Fibroblast of gingiva (primary cell): ENCODE measurements around the gene HPCAL4.

ENCODE experiments used
- DNase-seq: peaks from one replicate; pipeline ENCODE4 v3.0.0-alpha.2; 2011; ENCODE audit warnings: low read depth

The HPCAL4 gene

DNA sequence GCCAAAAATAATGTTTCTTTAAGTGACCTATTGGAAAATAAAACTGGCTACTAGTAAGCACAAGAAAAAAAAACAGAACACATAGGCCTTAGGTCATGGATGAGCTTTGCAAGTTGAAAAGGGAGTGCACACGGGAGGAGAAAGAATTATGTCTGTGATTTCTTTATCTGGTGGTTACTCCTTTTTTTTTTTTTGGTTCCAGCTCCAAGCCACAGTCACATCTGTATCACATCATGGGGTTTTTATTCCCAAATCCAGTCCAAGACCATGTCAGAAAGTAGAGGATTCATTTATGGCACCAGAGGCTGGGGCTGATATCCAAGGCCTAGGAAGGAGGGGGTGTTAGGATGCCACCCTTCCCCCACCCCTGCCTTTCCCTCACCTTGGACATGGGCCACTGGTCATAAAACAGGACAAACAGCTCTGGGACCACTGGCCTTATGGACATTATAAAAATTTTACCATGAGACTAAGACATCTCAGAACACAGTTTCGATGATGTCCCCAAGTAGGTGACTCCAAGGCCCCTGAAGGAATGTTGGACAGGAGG is 41.5 kb downstream of the HPCAL4 start:
- no peak for DNase-seq

DNA sequence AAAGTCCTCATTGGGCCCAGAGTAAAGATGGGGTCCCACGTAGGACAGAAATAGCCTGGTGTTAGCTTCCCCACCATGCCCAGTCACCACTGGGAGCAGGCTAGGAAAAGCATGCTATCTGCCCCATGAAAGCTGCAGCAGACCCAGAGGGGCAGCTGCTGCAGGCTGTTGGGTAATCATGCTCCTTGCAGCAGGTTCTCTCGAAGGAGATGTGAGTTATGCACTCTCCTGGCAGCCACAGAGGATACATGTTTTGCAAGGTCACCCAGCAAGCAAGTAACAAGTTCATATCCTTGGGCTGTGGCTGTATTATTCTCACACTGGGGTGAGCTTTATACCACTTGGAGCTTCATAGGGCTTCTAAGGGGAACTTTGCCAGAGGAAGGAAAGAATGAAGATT is 42.7 kb downstream of the HPCAL4 start:
- no peak for DNase-seq

DNA sequence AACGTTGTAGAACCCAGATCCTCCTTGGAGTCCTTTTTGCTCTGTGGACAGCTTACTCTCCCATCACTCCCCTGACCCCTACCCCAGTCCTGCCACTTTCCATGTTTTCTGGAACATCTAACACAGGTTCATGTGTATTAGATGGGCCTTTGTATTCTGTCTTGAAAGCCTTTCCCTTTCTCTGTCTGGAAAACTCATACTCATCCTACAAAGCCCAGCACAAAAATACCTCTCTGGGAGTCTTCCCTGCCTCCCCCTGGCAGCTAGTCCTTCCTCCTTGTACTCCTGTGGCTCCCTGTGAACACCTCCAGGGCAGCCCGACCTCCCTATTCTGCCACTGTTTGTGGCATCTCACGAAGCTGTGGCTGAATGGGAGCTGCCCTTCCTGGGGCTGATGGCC is 44.0 kb downstream of the HPCAL4 start:
- no peak for DNase-seq

DNA sequence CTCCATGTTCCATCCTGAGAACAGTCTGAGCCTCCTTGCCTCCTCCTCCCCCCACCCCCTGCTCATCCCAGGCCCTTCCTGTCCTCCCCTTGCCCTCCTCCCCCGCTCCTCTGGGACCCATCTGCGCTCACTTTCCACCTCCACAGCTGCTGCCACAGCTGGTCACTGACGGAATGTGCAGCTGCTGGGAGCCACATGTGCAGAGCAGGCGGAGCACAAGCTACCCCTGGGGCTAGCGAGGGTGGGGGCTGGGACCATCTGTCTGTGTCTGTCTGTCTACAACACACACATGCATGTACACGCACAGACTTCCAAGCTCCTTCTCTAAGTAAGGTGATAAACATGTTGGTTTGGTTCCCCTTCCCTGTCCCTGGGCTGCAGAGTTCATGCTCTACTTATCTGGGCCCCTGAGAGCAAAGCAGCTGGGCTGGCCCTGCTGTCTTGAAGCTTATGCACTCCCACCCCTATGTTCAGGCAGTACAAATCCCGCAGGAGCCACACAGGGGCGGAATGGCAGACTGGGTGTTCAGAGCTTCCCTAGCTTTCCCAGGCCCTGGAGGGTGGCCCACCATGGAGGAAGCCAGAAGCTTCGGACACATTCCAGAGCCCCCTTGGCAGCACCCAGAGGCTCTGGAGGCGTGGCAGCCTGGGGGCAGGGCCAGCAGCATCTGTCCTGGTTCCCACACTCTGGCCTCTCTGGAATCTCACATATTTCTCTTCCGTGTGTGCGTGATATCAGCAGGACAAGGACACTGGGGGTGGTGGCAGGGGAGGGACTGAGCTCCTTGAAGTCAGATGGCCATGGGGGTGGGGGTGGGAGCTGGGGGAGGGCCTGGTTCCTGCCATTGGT is 44.8 kb downstream of the HPCAL4 start:
- peak; percentile 74 for DNase-seq

DNA sequence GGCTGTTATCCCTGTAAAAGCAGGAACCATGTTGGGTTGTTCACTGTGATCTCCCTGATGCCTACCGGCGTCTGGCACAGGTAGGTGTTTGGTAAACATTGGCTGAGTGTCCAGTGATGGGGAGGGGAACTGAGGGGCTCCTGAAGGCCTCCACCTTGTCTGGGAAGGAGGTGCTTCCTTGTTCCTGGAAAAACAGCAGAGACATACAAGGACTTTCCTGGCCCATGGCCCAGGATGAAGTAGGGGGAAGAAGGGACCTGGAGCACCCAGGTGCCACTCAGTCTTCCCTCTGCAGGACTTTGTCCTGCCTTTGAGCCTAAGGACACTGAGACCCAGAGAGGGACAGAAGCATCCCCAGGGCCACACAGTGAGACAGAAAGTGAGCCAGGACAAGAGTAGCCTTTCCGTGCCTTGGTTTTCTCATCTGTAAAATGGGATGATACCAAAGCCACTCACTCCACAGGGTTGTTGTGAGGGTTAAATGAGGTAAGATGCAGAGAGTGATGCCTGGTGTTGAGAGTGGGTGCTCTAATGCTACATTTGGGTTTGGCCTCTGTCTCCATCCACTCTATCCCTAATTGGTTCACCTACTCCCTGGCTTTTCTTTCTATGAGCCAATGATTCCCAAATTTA is 45.7 kb downstream of the HPCAL4 start:
- no peak for DNase-seq

DNA sequence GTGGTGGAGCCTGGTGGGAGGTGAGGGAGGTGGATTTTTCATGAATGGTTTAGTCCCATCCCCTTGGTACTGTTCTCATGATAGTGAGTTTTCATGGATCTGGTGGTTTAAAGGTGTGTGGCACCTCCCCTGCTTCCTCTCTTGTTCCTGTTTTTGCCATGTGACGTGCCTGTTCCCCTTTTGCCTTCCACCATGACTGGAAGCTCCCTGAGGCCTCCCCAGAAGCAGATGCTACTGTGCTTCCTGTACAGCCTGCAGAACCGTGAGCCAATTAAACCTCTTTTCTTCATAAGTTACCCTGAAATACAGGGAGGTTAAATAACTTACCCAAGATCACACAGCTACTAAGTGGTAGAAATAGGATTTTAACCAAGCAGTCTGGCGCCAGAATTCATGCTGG is 47.5 kb downstream of the HPCAL4 start:
- no peak for DNase-seq

DNA sequence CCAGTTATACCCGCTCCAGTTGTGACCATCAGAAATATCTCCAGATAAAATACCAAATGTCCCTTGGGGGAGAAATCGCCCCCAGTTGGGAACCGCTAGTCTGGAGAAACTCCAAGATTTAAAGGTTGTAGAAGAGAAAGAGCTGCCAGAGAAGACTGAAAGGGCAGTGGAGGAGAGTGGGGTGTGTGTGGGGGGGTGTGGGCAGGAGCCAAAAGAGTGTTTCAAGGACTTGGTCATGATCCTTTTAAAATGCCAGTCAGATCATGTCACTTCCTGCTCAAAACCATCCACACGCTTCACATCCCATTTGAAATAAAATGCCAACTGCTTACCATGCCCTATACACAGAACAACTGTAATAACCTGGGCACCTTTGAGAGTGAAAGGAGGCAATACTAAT is 48.4 kb downstream of the HPCAL4 start:
- peak; percentile 68 for DNase-seq

DNA sequence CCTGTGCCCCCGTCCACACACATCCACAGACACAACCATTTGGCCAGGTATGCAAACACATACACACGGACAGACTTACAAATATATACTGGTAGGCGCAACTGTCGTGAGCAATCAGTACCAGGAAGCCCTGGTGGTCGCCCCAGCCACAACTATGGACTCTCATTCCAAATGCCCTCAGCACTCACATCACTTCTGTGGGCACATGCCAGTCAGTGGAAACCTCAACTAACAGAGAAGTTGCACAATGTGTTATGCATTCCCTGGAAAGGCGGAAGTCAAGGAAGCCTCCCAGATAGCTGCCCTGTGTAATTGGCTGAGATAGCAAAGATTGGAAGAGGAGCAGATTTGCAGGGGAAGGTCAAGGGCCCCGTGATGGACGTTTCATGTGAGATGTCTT is 50.4 kb downstream of the HPCAL4 start:
- no peak for DNase-seq

DNA sequence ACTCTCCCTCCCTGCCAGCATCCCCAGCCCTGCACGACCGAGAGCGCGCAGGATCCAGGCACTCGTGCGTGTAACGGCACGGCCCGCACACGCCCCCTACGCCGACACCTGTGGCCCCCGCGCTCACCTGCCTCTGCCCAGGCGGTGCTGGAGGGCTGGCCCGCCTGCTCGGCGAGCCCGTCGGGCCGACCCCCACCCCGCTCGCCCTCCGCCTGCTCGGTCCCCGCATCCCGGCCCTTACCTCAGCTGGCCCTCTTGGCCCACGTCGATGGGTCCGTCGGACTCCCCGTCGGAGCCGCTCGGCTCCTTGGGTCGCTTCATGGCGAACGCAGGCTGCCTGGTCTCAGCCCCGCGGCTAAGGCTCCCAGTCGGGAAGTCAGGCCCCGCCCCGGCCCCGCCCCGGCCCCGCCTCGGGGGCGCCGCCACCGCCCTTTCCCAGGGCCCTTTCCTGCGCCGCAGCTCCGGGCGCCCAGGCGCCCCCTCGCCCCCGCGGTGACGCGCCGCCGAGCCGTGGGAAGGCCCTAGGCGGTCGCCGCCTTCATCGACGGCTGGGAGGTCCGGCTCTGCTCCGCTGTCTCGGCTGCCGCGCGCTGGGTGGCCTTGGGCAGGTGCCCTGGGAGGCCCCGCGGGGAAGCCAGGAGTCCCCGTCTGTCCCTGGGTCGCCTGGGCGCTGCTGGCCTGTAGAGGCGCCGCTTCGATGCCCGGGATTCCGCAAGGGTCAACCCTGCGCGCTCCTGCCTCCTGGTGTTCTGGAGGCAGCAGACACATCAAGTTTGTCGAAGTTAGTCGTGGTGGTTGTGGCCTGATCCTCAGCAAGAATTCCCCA is 51.7 kb downstream of the HPCAL4 start, which contains the start of gene HEYL:
Gene HEYL, minus strand, starts transcription at position 339 of the 826 bp plus-strand sequence. Its CDS starts 18 bp downstream, at position 321.
- peak; percentile 36 for DNase-seq

DNA sequence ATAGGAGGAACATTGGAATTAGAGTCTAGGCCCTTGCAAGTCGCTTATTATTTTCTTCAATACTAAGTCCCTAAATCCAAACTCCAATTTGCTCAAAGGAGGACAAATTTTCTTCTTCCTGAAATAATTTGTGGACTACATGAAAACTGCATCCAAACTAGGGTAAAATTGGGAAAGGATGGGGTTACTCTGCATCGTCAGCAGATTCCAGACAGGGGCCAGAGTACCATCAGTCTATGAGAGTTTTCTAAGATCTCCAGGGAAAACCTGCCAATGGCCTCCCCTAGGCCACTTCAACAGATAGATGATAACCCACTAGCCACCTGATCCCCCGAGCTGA is 52.3 kb downstream of the HPCAL4 start:
- DNase-seq = no peak

DNA sequence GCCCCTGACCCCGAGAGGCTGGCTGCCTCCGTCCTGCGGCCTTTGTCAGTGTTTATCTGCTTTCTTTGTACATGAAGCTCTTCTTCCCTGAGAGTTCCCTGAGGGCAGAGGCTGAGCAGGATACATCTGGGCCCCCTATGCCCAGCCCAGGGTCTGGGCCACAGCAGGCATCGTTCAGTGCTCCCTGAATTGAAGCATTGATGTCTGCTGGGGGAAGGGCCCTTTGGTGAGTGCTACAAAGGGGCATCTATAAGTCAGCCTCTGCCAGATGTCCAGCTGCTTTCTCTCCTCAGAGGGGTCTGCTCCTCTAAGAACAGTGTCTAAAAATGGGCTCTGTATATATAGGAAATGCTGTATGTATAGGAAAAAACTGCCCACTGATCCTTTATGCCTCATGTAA is 53.9 kb downstream of the HPCAL4 start:
- DNase-seq = no peak

DNA sequence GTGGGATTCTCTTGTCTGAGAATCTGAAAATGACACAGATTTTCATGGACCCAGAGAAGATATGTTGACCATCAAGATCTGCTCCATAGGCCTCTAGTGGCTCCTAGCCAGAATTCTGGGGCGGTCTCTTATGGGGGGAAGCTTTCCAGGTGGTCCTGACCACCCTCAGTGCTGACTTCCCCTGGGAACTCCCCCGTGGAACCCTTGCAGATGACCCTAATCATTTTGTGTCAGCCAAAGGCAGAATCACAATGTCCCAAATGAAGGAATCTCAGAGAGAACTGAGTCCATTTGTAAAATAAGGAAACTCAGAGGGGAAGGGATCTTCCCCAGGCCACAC is 55.4 kb downstream of the HPCAL4 start:
- DNase-seq = no peak

DNA sequence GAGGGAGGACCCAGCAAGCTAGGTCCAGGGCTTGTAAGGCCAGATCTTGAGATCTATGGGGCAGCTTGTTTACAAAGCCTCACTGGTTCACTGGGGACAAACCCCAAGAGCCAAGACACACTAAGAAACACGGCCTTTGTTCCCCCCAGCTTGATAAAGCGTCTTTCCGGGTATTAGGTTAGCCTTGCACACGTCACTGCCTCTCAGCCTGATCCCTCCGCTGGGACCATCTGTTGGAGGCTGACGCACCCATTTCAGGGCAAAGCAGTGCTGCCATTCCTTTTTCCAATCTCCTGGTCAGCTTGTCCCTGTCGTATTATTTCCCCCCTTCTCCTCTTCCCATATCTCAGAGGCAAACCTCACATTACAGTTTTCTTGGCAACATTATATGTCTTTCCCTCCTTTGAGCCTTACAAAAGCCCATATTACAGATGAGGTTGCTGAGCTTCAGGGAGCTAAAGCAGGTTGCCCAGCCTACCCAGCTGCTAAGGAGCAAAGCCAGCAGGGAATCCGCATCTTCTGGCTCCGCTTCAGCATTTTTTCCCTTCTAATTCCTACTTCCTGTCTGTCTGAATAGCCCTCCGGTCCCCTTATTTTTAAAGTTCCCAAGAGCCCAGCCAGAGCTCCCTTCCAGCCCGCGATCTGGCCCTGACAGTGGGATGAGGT is 55.9 kb downstream of the HPCAL4 start:
- DNase-seq = no peak

DNA sequence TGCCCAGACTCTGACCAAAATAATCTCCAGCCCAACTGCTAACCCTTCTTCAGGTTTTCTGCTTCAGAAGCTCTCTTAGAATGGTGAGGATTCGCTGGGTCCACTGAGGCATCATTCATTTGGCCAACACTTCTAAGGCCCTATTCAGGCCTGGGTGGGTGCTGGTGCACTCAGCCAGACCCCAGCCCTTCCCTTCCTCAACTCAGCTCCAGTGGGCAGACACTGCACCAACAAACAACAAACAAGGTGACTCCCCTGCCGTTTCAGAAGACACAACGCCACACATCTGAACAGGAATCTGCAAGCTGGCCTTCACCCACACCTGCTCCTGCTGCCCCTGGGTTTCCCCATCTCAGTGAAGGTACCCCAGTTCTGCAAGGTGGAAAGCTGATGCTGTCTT is 57.8 kb downstream of the HPCAL4 start:
- DNase-seq = no peak

DNA sequence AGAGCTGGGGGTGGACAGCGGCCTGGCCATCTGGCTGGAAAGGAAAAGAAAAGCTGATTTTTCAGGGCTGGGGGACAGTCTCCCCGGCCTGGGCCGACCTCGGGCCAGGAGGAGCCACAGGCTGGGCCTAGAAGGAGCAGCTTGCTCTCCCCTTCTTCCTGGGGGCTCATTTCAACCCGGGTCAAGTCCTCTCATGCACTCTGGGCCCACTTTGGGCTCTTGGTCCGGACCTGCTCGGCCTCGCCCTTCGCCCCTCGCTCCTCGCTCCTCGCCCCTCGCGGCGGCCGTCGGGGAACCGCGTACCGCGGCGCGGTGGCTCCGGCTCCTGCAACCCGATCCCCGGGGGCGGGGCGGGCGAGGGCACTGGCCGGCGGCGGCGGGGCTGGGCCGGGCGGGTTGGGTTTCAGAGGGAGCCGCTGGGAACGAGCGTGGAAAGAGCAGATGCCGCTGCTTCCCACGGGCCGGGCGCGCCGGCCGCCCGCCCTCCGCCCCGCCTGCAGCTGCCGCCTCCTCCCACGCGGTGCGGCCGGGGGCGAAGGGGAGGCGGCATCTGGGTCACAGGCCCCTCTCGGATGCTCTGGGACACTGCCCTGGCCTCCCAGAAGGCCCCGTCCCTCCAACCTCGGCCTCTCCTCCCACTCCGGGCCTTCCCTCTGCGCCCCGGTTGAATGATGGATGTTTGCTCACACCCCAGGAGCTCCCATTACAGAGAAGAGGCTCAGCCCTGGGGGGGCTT is 58.4 kb downstream of the HPCAL4 start:
- DNase-seq = peak; percentile 45

DNA sequence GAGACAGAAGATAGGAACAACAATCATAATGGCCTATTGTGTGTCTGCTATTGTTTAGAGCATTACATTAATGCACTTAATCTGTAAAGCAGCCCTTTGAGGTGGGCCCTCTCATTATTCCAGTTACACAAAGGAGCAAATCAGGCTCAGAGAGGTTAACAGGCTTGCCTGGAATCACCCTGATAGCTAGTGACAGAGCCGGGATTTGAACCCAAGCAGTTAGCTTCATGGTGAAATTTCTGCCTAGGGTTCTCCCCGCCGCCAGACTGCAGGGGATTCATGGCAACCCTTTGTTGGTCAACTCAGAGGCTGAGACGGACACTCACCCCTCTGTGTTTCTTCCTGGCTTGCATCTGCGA is 58.9 kb downstream of the HPCAL4 start:
- no peak for DNase-seq

DNA sequence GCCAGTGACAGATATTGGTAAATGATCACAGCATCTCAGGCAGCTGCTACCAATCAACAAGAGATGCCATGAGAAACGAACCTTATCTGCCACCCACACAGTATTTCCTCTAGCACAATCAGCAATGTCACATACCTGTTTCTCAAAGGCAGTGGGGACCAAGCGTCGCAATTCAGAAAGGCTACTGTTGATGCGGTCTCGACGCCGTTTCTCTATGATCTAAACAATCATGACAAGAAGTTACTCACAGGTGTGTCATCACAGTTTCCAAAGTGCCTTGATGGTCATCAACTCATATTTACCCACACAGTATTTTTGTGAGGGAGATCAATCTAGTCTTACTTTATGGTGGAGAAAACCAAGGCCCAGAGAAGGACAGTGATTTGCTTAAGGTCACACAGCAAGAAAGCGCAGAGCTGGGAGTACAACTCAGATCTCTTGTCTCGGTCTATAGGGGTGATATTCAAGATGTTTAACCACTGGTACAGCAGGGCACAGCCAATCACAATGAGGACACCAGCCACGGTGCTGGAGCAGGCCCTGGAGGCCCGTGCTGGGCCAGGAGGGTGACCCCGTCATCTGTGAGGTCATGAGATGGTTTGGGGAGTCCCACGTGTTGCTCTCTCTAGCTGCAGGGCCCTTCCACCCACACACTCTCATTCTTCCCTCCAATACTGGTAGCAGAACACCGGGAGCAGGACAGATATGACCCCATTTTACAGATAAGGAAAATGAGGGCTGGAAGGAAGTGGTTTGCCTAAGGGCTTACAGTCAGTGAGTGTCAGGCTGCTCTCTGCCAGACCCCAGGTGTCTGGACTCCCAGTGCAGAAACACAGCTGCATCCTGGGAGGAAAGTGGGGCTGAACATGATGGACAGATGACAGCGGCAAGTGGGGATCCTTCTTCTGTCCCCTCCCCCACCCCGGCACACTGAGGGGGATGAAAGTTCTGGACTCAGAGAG is 59.6 kb downstream of the HPCAL4 start:
- DNase-seq = no peak

DNA sequence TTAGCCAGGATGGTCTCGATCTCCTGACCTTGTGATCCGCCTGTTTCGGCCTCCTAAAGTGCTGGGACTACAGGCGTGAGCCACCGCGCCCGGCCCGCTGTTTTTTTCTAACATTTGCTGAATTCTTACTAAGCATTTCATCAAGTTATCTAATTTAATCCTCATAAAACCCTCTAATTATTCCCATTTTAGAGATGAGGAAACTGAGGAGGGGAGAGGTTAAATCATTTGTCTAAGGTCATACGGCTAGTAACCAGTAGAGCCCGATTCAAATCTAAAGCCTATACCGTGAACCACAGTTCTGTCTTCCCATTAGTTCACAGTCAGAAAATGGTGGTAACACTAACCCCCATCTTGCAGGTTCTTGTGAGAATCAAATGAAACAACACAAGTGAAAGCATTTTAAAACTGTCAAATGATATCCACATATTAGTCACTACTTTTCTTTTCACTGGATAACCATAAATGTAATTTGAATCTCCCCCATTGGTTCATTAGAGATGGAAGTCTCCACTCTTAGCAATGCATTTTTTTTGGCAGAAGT is 62.4 kb downstream of the HPCAL4 start:
- DNase-seq = no peak
